ENCODE results near the gene NOTCH1. TPM values are rescaled to one million over a fixed set of nuclear protein-coding genes. Genes with fewer than 3 reads are reported as not detected.
A peak's percentile ranks its signal among the peaks of the same experiment; 100 is the strongest.

NOTCH1 gene
- total RNA-seq, 2 donors from 2014 or later, result 23.4 to 24.2 TPM

DNA sequence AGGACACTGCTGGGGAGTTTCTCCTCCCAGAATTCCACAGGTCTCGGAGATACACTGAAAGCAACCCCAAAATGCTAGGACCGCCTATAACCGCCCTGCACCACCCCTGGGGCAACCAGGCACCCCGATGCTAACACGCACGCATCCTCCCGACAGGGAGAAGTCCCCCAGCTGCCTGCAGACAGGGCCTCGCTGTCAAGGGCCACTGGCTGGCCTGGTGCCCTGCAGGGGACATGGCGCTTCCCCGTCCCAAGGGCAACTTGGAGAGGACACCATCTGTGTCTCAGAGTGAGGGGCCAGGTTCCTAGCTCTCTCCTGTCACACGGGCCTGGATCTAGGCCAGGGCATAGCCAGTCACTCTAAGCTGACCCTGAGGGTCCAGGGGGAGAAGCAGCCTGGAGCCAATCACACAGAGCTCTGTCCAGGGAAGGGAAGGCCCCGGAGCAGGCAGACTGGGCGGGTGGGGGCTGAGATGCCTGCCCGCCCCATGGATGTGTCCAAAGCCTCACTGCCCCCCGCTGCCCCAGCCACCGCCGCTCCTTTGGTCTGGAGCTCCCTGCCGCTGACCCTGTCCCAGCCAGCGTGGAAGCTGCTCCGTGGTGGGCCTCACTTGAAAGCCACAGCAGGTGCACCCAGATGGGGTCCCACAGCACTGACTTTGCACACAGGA is 9.7 kb downstream of the NOTCH1 start:
- TF ChIP-seq, protein P1, sequence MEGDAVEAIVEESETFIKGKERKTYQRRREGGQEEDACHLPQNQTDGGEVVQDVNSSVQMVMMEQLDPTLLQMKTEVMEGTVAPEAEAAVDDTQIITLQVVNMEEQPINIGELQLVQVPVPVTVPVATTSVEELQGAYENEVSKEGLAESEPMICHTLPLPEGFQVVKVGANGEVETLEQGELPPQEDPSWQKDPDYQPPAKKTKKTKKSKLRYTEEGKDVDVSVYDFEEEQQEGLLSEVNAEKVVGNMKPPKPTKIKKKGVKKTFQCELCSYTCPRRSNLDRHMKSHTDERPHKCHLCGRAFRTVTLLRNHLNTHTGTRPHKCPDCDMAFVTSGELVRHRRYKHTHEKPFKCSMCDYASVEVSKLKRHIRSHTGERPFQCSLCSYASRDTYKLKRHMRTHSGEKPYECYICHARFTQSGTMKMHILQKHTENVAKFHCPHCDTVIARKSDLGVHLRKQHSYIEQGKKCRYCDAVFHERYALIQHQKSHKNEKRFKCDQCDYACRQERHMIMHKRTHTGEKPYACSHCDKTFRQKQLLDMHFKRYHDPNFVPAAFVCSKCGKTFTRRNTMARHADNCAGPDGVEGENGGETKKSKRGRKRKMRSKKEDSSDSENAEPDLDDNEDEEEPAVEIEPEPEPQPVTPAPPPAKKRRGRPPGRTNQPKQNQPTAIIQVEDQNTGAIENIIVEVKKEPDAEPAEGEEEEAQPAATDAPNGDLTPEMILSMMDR (conservative IDR thresholded peaks at IDR 0.05), result no peak
- H3K9me3 Mint-ChIP-seq, result no peaks in the 10 kb centered on the region
- H3K4me1 ChIP-seq (ENCODE audit: control insufficient read depth, insufficient read depth, low read length), result no peaks in the 10 kb centered on the region
- peaks cover 4% of the 10 kb centered on the region for H3K36me3 Mint-ChIP-seq (ENCODE audit: low read depth)
- H3K36me3 ChIP-seq (ENCODE audit: control insufficient read depth, insufficient read depth, low read length), result no peaks in the 10 kb centered on the region
- H3K27me3 ChIP-seq (ENCODE audit: control insufficient read depth, insufficient read depth, low read length, poor library complexity, severe bottlenecking), result no peaks in the 10 kb centered on the region
- peak overlapping the region; percentile 49 for H3K27ac ChIP-seq (ENCODE audit: low read depth, low read length)
- no peaks in the 10 kb centered on the region for H3K9me3 ChIP-seq (ENCODE audit: control insufficient read depth, low read length)
- H3K4me1 Mint-ChIP-seq, result no peaks in the 10 kb centered on the region
- H3K4me3 ChIP-seq (ENCODE audit: low read length), result no peak overlapping the region
- no peak overlapping the region for H3K4me3 Mint-ChIP-seq
- no peak for DNase-seq
- no peak overlapping the region for H3K27ac Mint-ChIP-seq
- no peaks in the 10 kb centered on the region for H3K27me3 Mint-ChIP-seq (ENCODE audit: insufficient read depth)
- H3K9ac ChIP-seq (ENCODE audit: extremely low read depth, low read length, poor library complexity, severe bottlenecking), result no peak overlapping the region
- 92 to 93% methylated on average over 17 to 20 of the region's 20 CpGs for WGBS, 2 experiments (ENCODE audit: insufficient coverage in 1 of 2, insufficient read length in 1 of 2)

DNA sequence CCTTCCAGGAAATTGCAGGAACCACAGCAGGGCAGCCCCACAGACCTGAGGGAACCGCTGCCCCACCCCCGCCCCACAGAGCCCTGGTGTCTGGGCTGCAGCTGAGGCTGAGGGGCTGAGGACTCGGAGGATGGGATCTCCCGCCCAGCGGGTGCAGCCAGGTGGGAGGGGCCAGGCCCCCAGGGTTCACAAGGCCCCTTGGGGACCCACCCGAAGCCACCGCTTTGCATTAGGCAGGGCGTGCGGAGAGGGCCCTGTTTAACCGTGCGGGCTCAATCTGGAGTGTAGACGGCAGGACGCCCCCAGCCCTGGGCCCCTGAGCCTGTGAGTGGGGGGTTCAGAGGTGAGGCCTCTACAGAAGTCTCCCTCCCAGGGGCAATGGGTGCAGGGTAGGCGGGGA is 10.8 kb downstream of the NOTCH1 start:
- no peak overlapping the region for H3K27ac Mint-ChIP-seq
- Histone ChIP-seq H3K36me3 (ENCODE audit: control insufficient read depth, insufficient read depth, low read length) (no peaks in the 10 kb centered on the region), H3K4me1 (ENCODE audit: control insufficient read depth, insufficient read depth, low read length) (no peaks in the 10 kb centered on the region), H3K4me3 (ENCODE audit: low read length) (no peak overlapping the region), H3K9ac (ENCODE audit: extremely low read depth, low read length, poor library complexity, severe bottlenecking) (no peak overlapping the region), H3K27me3 (ENCODE audit: control insufficient read depth, insufficient read depth, low read length, poor library complexity, severe bottlenecking) (no peaks in the 10 kb centered on the region), H3K9me3 (ENCODE audit: control insufficient read depth, low read length) (no peaks in the 10 kb centered on the region), H3K27ac (ENCODE audit: low read depth, low read length) (no peak overlapping the region)
- H3K4me3 Mint-ChIP-seq, result no peak overlapping the region
- TF ChIP-seq, protein P1 (conservative IDR thresholded peaks at IDR 0.05), result no peak
- no peaks in the 10 kb centered on the region for H3K4me1 Mint-ChIP-seq
- DNase-seq, result no peak
- H3K36me3 Mint-ChIP-seq (ENCODE audit: low read depth), result peaks cover 4% of the 10 kb centered on the region
- 86 to 93% methylated on average over 9 to 14 of the region's 14 CpGs for WGBS, 2 experiments (ENCODE audit: insufficient coverage in 1 of 2, insufficient read length in 1 of 2)
- H3K27me3 Mint-ChIP-seq (ENCODE audit: insufficient read depth), result no peaks in the 10 kb centered on the region
- H3K9me3 Mint-ChIP-seq, result no peaks in the 10 kb centered on the region

DNA sequence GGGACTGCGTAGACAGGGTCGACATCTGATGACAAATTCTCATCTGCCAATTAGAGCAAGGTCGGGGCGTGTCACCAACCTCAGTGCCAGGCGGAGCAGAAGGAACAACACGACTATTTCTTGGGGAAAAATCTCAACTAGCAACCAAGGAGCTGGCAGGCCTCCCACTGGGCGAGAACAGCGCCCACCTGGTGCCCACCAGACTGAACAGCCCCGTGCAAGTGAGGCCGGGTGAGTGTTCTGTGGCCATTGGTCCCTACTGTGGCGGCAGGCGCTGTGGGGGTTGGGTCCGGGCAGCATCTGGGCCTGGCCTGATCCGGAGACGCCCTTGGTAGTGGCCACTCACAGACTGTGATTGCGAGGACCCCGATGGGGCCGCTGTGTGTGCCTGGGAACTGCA is 11.5 kb downstream of the NOTCH1 start:
- Histone ChIP-seq H3K4me3 (ENCODE audit: low read length) (no peak overlapping the region), H3K9me3 (ENCODE audit: control insufficient read depth, low read length) (no peaks in the 10 kb centered on the region), H3K4me1 (ENCODE audit: control insufficient read depth, insufficient read depth, low read length) (no peaks in the 10 kb centered on the region), H3K36me3 (ENCODE audit: control insufficient read depth, insufficient read depth, low read length) (no peaks in the 10 kb centered on the region), H3K27ac (ENCODE audit: low read depth, low read length) (no peak overlapping the region), H3K9ac (ENCODE audit: extremely low read depth, low read length, poor library complexity, severe bottlenecking) (no peak overlapping the region), H3K27me3 (ENCODE audit: control insufficient read depth, insufficient read depth, low read length, poor library complexity, severe bottlenecking) (no peaks in the 10 kb centered on the region)
- WGBS, 2 experiments (ENCODE audit: insufficient coverage in 1 of 2, insufficient read length in 1 of 2), result 93 to 95% methylated on average over 10 to 18 of the region's 18 CpGs
- DNase-seq, result no peak
- H3K4me3 Mint-ChIP-seq, result no peak overlapping the region
- no peaks in the 10 kb centered on the region for H3K27me3 Mint-ChIP-seq (ENCODE audit: insufficient read depth)
- peak overlapping the region; percentile 46 for H3K27ac Mint-ChIP-seq
- no peaks in the 10 kb centered on the region for H3K9me3 Mint-ChIP-seq
- peaks cover 4% of the 10 kb centered on the region for H3K36me3 Mint-ChIP-seq (ENCODE audit: low read depth)
- TF ChIP-seq, protein P1 (conservative IDR thresholded peaks at IDR 0.05), result no peak
- H3K4me1 Mint-ChIP-seq, result no peaks in the 10 kb centered on the region

Measured in endodermal cell (in vitro differentiated cells).